ENCODE measurements around the gene LHX2.

The LHX2 gene

DNA sequence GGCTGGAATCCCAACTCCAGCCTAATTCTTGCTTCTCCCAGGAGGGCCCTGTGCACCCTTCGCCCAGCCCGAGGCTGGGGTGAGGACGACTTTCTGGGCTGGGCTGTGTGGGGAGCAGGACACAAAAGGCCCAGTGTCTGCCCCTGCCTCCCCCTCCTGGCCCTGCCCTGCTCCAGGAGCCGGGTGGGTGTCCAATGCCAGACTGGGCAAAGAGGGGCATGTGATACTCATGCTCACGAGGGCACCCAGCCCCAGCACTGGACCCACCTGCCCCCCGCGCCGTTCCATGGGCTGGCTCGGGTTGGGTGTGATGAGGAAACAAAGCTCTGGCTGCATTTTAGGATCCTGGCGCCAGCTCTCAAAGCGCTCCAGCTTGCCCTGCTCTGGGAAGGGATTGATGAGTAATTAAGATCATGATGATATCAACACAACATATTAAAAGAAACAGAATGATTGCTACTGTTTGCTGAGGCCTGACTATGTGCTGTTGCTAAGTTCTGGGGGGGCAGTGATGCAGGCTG lies 30.7 kb downstream of the LHX2 start:
- TF ChIP-seq EP300 (IDR thresholded peaks at IDR 0.05; ENCODE audit: borderline replicate concordance) (no peak), TEAD4 (IDR thresholded peaks at IDR 0.05) (no peak), RAD21 (IDR thresholded peaks at IDR 0.05; ENCODE audit: low read depth) (no peak), CREB1 (IDR thresholded peaks at IDR 0.05; ENCODE audit: low read depth) (no peak), CEBPB (IDR thresholded peaks at IDR 0.05) (no peak), FOXM1 (IDR thresholded peaks at IDR 0.05; ENCODE audit: borderline replicate concordance, low read depth) (no peak), YY1 (IDR thresholded peaks at IDR 0.05; ENCODE audit: low read depth) (no peak), ZBTB7A (IDR thresholded peaks at IDR 0.05; ENCODE audit: low read depth) (no peak), TCF12 (IDR thresholded peaks at IDR 0.05; ENCODE audit: low read depth) (no peak), TAF1 (IDR thresholded peaks at IDR 0.05; ENCODE audit: low read depth) (no peak), NFIC (IDR thresholded peaks at IDR 0.05) (no peak), EGR1 (IDR thresholded peaks at IDR 0.05) (no peak)
- TF ChIP-seq, protein P1, sequence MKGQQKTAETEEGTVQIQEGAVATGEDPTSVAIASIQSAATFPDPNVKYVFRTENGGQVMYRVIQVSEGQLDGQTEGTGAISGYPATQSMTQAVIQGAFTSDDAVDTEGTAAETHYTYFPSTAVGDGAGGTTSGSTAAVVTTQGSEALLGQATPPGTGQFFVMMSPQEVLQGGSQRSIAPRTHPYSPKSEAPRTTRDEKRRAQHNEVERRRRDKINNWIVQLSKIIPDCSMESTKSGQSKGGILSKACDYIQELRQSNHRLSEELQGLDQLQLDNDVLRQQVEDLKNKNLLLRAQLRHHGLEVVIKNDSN (IDR thresholded peaks at IDR 0.05) = no peak
- TF ChIP-seq, protein P2, sequence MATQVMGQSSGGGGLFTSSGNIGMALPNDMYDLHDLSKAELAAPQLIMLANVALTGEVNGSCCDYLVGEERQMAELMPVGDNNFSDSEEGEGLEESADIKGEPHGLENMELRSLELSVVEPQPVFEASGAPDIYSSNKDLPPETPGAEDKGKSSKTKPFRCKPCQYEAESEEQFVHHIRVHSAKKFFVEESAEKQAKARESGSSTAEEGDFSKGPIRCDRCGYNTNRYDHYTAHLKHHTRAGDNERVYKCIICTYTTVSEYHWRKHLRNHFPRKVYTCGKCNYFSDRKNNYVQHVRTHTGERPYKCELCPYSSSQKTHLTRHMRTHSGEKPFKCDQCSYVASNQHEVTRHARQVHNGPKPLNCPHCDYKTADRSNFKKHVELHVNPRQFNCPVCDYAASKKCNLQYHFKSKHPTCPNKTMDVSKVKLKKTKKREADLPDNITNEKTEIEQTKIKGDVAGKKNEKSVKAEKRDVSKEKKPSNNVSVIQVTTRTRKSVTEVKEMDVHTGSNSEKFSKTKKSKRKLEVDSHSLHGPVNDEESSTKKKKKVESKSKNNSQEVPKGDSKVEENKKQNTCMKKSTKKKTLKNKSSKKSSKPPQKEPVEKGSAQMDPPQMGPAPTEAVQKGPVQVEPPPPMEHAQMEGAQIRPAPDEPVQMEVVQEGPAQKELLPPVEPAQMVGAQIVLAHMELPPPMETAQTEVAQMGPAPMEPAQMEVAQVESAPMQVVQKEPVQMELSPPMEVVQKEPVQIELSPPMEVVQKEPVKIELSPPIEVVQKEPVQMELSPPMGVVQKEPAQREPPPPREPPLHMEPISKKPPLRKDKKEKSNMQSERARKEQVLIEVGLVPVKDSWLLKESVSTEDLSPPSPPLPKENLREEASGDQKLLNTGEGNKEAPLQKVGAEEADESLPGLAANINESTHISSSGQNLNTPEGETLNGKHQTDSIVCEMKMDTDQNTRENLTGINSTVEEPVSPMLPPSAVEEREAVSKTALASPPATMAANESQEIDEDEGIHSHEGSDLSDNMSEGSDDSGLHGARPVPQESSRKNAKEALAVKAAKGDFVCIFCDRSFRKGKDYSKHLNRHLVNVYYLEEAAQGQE (IDR thresholded peaks at IDR 0.05; ENCODE audit: low read depth) = no peak
- TF ChIP-seq, protein P3, sequence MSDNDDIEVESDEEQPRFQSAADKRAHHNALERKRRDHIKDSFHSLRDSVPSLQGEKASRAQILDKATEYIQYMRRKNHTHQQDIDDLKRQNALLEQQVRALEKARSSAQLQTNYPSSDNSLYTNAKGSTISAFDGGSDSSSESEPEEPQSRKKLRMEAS (IDR thresholded peaks at IDR 0.05) = no peak

DNA sequence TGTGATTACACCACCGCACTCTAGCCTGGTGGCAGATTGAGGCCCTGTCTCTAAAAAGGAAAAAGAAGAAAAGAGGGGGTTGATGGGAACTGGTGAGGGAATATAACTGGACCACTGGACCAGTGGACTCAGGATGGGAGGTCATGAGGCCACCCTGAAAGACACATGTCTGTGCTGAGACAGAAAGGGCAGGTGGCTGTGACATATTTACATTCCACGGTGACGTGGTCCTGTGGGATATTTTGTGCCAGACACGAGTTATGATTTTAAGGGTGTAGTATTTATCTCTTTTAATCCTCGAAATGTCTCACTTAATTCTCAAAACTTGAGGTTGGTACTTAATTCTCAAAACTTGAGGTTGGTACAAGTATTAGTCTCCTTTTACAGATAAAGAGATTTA lies 32.9 kb downstream of the LHX2 start:
- TF ChIP-seq RAD21 (IDR thresholded peaks at IDR 0.05; ENCODE audit: low read depth) (no peak), CREB1 (IDR thresholded peaks at IDR 0.05; ENCODE audit: low read depth) (no peak), EGR1 (IDR thresholded peaks at IDR 0.05) (no peak), TAF1 (IDR thresholded peaks at IDR 0.05; ENCODE audit: low read depth) (no peak), ZBTB7A (IDR thresholded peaks at IDR 0.05; ENCODE audit: low read depth) (no peak), FOXM1 (IDR thresholded peaks at IDR 0.05; ENCODE audit: borderline replicate concordance, low read depth) (no peak)
- TF ChIP-seq, protein P2 (IDR thresholded peaks at IDR 0.05; ENCODE audit: low read depth) = no peak
- TF ChIP-seq, protein P1 (IDR thresholded peaks at IDR 0.05) = no peak

DNA sequence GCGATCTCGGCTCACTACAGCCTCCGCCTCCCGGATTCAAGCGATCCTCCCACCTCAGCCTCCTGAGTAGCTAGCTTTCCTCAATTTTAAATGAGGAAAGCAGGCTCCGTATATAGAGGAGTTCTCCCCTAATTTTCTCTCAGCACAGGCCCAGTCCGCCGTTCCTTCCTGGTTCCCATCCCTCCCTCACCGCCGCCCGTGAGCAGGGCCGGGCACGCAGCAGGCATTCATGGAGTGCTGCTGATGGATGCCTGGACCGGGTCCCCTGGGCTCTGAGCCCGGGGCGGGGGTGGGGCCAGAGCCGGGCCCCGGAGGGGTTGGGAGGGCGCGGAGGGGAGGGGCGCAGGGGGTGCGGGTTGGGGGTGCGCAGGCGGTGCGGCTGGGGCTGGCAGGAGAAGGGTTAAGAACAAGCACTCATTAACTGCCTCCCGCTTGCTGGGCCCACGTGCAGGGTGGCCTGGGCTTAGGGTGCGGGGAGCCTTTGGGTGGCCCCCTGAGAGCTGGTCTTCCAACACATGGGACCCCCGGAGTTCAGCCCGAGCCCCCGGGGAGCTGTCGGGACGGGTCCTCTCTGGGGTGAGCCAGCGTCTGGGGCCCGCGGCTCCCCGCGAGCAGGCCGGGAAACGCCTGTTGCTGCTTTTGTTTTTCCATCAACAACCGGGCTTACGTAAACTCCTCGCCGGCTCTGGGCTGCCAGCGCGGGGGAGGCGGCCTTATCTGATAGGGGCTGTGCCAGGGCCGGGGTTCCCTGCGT lies 33.7 kb downstream of the LHX2 start:
- TF ChIP-seq, protein P3 (IDR thresholded peaks at IDR 0.05) = peak; percentile 58; the same call in 1 of the 2 replicates
- TF ChIP-seq TAF1 (IDR thresholded peaks at IDR 0.05; ENCODE audit: low read depth) (no peak), FOXM1 (IDR thresholded peaks at IDR 0.05; ENCODE audit: borderline replicate concordance, low read depth) (no peak)

DNA sequence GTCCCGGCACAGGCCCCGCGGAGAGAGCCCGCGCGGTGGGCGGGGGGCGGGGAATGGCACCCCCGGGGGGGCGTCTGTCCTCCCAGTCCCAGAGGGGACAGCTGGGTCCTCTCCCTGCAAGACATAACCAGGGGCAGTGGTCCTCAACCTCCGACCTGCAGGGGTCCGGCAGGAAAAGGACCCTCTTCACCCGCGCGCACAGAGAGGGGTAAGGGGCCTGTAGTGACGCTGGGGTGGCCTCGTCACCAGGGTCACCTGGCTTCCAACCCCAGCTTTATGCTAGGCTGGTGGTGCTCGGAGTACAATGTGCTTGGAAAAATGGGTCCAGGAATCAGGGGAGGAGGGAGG lies 34.2 kb downstream of the LHX2 start:
- TF ChIP-seq NFIC (IDR thresholded peaks at IDR 0.05) (no peak), TCF12 (IDR thresholded peaks at IDR 0.05; ENCODE audit: low read depth) (no peak), CREB1 (IDR thresholded peaks at IDR 0.05; ENCODE audit: low read depth) (no peak), RAD21 (IDR thresholded peaks at IDR 0.05; ENCODE audit: low read depth) (no peak), TEAD4 (IDR thresholded peaks at IDR 0.05) (no peak), YY1 (IDR thresholded peaks at IDR 0.05; ENCODE audit: low read depth) (no peak), EGR1 (IDR thresholded peaks at IDR 0.05) (no peak), CEBPB (IDR thresholded peaks at IDR 0.05) (no peak), ZBTB7A (IDR thresholded peaks at IDR 0.05; ENCODE audit: low read depth) (no peak), EP300 (IDR thresholded peaks at IDR 0.05; ENCODE audit: borderline replicate concordance) (no peak), FOXM1 (IDR thresholded peaks at IDR 0.05; ENCODE audit: borderline replicate concordance, low read depth) (no peak), TAF1 (IDR thresholded peaks at IDR 0.05; ENCODE audit: low read depth) (no peak)
- TF ChIP-seq, protein P2 (IDR thresholded peaks at IDR 0.05; ENCODE audit: low read depth) = no peak
- TF ChIP-seq, protein P3 (IDR thresholded peaks at IDR 0.05) = no peak
- TF ChIP-seq, protein P1 (IDR thresholded peaks at IDR 0.05) = no peak
